GM21825 (cell line): ENCODE data around the gene PTGDR2.

ENCODE experiments used
- ATAC-seq: cut with Tn5 transposase; IDR thresholded peaks from one replicate; pipeline ENCODE4 v1.9.1; 2021; ENCODE audit warnings: mild to moderate bottlenecking, moderate library complexity; ENCODE audit not compliant: unreplicated experiment

PTGDR2 gene

DNA sequence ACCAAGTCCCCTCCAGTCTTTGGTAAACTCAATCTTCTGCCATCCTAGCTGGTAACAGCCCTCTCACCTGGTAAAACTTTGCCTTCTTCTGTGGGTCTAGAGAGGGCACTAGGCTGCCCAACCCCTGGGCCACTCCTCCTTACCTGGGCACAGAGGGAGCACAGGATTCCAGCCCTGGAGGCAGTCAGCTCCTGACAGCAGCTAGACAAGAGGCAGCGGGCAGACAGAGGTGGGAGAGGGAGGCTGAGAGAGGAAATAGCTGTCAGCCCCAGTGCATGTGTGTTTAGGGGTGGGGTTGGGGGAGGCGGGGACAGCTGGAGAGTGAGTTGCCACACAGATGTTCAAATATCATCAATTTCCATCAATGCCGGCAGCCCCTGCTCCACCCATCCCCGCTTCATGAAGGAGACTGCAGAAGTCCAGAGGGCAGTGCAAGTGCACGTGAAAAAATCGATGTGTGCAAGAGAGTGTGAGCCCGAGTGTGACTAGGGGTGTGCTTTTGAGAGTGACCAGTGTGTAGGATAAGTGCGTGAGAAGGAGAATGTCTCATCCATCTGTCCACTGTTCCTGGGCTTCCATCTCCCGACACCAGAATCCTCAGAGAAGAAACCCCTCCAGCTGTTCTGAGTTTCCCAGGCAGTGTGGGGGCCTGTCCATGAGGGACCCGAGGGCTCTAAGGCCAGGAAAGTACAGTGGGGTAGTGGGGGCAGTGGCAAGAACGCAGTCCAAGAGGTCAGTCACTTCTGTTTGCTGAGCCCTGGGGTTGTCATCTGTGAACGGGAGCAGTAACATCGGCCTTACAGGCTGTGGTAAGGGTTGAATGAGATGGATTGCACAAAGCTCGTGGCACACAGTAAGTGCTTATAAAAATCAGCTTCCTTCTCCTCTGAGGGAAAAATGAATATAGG is at the start of gene PTGDR2:
Gene PTGDR2 (minus strand): TSS at position 225 of the 908 bp plus-strand sequence. CDS start 2,228 bp downstream, outside the sequence.
- ATAC-seq: no peak

DNA sequence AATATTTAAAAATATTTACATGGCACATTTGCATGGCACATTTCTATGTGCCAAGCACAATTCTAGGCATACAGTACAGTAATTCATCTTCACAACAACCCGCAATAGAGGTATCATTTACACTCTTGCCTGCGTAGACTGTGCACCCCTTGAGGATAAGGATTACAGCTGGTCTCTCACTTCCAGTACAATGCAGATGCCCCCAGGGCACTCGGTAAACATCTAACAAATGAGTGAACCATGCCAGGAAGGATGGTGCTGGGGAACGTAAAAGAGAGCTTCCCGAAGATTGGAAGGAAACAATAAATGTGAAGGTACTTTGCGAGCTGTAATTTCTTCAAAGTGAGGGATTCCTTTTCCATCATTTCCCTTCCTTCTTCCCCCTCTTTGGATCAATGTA is 49.3 kb upstream of the PTGDR2 start:
- ATAC-seq: no peak

DNA sequence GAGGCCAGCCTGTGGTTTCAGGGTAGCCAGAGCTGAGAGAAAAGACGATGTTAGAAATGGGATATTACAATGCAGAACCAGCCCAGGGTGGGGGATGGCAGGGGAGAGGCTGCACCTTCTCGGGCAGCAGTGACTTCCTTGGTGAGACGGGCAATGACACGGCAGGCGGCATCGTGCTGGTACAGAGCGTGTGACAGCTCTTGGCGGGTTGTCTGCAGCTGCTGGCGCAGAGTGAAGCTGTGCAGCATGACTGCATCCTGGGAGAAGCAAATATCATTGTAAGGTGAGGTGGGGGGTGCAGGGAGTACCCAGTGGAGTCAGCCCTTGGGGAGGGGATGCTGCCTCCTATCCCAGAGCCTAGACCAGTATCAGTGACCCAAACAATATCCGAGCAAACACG is 46.9 kb upstream of the PTGDR2 start:
- no peak for ATAC-seq

DNA sequence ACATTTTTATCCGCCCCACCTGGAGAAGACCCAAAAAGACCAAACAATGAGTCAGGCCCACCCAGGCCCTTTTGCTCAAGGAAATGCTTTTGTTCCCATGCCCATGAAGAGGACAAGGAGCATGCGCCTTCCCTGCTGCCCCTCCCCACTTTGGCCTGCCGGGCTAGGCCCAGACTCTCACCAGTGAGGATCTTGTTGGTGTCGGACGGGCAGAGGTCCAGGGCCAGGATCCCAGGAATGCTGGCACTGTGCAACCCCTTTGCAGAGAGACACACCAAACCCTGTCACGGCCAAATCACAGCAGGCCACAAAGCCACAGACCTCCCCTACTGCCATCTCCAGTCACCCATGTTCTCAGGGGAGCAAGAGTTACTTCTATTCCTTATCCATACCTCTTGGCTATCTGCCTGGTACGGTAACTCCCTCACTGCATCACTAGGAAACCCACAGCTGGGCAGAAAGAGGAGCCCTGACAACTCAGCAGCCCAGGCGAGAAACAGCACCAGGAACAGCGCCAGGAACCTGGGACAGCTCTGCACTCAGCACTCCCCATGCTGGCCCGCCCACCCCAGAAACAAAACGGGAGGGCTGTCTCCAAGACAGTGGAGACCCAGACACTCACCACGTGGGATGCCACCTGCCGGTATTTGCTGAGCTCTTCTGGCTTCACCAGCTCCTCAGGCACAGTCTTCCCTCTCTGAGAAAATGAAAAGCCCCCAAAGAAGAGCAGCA is 45.1 kb upstream of the PTGDR2 start:
- ATAC-seq: no peak

DNA sequence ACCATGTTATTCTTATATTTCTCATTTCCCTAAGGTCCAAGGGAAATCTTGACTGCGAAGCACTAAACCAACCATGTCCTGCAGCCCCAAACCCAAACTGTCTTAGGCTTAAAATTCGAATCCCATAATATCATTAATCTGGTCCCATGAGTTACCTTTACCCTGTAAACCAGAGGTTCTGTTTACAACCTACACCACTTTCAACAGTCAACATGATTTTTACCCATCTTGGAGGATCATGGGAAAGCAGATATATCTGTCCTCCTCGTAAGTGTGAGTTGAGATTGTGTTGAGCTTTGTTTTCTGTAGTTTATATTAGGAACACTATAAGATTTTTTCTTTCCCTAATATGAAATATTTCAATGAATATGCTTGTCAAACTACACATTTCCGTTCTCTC is 44.2 kb upstream of the PTGDR2 start:
- ATAC-seq: no peak

DNA sequence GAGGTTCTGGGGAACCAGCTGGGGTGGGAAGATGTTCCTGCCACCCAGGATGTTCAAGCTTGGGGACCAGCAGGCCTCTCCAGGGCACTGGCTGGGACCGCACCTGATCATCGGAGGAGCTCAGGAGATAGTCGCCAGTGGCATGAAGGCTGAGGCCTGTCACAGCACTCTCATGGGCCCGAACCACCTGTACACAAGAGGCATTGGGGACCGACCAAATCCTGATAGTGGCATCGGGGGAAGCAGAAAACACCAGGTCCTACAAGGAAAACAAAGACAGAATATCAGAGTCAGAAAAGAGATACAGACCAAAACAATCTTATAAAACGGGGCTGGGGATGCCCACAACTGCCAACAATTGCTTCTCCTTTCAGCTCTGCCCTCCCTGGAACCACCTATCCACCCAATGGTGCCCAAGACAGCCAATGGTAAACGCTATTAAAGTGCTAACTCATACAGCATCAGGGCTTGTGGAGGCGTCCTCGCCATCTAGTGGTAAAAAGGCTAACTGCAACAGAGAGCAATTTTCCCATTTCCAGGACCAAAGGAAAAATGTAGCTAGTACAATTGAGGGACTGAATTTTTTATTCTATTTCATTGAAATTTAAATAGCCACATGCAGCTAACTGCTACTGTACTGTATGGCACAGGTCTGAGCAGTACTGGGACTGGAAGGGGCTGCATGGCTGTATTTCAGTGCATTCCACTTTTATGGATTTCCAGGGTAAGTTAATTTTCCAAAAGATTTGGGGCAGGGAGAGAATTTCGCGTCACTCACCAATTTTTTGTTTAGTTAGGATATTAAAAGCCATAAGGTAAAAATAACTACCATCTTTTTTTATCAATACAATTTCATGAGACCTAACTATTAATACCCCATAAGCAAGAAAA is 43.5 kb upstream of the PTGDR2 start:
- ATAC-seq: no peak

DNA sequence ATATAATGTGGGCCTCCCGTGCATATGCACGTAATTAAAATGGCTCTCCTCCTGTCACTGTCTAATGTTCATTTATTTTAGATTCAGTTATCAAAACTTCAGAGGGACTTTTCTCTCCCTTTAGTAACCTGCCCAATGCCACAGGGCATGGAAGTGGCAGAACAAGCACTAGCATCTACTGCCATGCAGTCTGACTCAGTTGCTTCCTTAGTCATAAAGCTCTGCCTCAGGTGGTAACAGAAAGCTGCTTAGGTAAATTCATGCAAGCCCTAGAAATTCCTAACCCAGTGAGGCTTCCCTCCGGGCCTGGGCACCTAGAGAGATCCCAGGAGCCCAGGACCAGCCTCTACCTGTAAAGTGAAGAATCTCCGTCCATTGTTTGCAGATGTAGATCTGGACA is 41.7 kb upstream of the PTGDR2 start:
- ATAC-seq: no peak

DNA sequence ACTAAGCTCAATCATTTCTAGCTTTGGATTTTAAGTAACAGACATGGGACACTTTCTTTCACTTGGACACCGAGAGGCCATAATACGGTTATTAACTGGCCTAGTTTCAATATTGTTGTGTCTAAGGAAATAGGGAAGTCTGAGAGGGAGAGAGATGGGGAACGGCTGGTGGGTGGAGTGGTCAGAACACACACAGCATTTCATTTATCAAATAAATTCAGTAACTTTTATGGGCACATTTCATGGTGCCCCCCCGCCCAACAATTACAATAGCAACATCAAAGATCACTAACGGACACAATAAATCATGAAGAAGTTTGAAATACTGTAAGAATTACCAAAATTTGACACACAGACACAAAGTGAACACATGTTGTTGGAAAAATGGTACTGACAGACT is 39.9 kb upstream of the PTGDR2 start:
- no peak for ATAC-seq

DNA sequence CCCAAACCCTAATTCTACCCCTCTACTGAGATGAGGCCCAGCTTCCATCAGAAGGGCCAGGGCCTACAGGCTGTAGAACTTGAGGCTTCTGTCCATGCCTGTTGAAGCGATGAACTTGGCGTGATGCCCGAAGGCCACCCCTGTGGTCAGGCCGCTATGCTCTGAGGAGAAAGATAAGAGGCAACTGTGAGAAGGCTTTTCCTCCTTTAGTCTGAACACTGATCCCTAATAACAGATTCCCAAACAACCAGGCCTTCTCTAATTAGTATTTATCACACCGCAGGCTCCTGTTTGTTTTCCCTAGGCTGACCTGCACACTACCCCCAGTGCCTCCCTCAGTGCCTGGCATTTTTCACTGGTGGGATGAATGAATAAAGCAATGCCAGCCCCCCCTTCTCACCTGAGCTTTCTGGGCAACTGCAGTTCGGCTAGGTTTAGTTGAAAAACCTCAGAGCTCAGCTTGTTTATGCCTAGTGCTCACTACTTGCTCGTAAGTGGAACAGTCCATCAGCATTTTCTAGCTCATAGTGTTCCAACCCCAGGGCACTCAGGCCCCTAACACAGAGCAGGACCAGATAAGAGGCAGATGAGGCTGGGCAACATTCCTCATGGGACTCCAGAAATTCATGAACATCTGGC is 35.5 kb upstream of the PTGDR2 start:
- ATAC-seq: no peak

DNA sequence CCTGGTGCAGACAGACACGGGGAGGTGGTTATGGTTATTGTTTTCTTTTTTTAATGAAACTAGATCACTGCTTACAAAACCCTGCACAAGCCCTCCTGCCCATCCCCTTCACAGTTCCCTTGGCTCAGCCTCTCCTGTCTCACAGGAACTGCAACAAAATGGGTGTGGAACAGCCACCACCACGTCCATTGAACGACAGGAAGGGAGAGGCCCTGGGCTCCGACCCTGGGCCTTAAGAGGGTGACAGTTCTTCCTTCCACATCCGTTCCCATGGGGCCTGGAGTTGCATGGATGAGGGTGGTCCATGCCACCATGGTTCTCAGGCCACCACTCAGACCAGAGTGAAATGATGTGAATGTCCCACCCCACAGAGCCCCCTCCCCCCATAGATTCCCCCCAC is 34.9 kb upstream of the PTGDR2 start:
- ATAC-seq: no peak

DNA sequence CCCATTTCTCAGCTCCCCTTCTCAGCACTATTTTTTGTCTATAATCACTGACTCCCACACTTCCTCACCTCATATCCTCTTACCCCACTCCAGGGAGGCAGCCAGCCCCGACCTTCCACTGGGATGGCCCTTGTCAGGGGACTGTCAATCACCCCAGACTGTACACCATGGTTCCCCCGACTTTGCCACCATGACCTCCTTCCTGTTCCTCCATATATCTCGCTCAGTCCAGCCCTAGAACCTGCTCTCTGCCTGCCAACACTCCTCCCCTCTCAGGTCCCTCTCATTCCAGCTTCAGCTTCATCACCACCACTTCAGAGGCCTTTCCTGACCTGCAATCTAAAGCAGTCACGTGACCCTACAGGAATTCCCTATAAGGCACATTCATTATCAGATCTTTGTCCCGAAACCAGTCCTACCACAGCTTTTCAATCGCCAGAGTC is 34.1 kb upstream of the PTGDR2 start:
- no peak for ATAC-seq

DNA sequence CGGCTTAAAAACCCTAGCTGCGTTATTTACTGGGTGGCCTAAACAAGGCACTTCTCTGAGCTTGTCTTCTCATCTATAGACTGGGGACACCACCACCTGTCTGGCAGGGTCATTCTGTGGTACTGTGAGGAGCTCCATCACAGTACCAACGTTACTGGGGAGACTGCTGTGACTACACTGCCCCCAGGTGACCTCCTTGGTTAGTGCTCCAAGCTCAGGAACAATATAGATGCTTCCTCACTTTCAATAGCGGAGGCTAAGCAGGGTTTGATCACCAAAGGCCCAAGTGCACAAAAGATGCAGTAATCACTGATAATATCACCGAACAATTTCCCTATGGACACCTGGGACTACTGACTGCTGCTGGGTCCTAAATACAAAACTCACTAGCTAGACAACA is 31.8 kb upstream of the PTGDR2 start:
- no peak for ATAC-seq

DNA sequence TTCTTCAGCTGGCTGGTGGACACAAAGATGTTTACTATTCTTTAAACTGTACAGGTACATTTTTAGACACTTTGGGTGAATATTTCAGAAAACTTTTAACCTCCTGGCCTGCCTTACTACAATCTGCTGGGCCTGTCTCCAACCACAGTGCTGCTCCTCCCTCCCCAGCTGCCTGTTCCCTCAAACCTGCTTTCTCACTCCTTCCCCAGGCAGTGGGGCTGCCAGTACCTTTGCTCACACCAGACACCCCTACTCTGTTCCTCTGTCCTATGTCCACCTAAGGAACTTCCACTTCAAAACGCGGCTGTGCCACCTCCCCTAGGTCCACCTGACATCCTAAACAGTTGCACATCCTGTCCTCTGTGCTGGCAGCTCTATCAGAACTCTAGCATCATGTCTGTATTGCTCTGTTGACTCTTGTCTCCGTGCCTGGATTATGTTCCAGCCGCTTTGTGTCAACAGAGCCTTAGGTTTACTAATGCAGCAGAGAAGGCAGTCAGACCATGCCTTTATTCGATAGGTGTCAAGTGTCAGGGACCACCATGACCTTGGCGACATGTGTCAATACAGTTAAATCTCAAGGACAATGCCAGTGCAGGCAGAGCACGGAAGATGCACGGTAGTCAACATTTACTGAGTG is 25.0 kb upstream of the PTGDR2 start:
- no peak for ATAC-seq

DNA sequence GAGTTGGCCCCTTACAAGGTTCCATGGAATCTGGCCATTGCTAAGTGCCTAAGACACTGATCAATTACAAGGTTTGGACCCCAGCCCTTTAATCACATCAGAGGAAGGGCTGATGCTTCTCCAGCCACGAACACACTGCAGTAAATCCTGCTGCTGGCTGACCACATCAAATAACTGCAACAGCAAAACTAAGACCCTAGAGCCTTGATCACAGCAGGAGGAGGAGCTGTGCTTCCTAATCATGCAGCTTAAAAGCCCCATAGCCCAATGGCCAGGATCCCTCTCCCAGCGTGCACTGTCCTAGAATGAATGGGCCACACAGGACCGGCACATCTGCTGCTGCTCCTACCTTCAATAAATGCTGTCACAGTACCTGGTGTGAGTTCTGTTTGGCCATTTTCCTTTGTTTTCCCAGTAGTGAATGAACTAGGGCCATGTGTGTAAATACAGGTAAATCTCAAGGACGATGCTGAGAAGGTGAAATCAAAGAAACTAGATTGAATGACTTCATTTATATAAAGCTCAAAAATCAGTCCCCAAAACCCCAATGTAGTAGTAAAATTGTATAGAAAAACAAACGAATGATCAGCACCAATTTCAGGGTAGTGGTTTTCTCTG is 24.3 kb upstream of the PTGDR2 start:
- no peak for ATAC-seq

DNA sequence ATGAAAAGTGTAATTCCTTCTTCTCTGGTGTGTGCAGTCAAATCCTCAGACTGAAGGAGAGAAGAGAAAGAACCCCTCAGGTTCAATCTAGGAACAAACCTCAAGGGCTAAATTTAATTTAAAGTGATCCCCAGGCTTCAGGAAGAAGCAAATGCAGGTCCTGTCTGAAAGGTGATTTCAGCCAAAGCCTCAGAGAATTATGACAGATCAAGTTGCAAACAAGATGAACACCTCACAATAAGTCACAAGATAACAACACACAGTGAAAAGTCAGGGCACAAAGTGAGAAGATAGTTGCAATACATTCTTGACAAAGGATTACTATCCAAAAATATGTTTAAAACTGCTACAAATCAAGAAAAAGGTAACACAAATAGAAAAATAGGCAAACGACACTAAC is 23.4 kb upstream of the PTGDR2 start:
- ATAC-seq: no peak

DNA sequence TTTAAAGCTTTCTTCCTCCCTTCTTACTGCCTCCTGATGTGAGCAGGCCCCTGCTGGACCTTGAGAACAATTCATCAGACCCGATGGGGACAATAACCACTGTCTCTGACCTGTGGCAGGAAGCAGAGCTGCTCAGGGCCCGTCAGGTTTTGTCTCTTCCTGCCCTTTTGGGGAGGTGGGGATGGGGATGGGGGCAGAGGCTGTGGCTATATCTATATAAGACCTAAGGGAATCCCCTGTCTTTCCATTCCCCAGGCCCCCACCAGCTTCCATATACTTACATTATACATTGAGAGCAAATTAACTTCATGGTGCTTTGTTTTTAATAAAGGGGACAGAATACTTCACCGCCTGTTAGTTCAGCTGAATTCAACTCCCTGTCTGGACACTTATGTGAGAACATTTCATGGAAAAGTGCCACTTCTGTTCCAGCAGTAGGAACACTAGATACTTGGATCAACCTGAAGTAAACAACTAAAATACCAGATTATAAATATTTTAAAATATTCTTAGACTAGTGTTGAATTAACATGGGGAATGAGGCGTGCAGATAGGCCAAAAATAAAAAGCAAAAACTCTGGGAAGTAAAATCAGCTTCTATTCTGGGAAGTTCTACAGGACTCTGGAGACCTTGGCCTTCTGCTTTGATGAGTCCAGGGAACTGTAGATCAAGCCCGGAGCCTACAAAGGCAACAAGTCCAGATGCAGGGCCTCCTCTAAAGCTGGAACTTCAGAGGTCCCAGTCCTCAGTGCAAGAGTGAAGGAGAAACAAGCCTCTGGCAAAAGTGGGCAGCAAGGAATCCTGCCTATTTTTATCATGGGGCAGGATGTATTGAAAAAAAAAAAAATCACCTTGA is 22.7 kb upstream of the PTGDR2 start:
- ATAC-seq: no peak

DNA sequence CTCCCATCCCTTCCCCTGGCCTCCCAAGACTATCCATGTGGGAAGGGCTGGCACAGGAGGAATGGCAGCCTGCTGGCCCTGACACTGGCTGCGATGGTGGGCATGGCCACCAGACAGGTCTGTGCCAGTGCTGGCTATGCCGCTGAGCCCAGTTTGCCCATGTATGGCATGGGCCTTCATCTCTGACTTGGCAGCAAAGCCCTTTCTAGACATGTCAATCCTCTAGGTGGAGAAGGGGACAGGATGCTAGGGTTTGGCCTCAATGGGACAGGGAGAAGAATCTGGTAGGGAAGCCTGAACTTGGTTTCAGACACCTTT is 20.4 kb upstream of the PTGDR2 start:
- no peak for ATAC-seq

DNA sequence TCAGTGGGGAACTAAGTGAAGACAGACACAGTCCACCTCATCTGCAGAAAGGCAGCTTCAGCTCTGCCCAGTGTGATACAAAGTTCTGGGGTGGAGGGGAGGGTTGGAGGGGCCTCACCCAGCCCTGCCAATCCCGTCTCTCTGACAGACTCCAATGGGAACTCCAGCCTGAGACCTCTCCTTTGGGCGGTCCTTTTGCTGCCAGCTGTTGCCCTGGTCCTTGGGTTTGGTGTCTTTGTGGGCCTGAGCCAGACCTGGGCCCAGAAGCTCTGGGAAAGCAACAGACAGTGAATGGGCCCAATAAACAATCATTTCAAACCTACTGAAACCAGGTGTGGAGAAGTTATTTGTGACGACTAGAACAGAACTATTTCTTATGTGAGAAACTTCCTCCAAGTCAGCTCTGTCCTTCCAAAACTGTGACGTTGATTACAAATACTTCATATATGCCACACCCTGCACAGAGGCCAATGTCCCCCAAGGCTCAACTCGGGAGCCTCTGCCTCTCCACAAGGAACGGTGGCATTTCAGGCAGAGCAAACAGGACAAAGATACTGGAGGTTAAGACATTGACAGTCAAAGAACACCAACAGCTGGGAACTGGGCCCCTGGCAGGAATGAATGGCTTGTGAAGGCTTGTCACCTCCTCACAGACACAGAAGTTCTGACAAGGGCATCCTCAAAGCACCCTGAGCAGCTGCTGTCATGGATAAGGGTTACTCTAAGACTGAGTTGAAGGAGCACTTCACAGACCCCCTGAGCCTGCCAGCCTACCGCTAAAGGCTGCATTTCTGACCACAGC is 19.8 kb upstream of the PTGDR2 start:
- ATAC-seq: no peak
